ENCODE data around the gene SELENOO.

DNA sequence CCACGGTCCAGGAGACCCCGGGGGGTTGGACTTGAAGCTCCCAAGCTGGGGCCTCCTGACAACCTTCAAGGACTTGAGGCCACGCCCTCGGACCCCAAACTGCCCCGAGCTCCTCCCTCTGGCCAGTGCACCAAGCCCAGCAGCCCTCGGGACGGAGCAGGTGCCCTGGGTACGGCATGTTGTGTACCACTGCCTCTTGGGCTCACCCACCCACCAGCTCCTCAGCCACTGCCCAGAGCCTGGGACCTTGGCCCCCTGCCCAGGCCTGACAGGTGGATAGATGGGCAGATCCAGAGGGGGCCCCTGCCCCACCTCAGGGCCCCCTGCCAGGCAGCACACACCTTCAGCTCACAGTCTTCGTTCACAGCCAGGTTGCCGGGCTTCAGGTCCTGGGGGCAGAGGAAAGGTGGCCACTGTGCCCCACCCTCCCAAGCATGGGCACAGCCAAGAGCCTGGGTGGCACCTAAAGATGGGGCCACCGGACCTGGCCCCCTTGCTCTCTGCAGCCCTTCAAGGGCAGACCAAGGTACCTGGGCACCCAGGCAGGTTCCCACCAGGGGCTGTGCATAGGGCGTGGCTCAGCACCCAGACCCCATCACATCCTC lies 55.5 kb downstream of the SELENOO start:
- TF ChIP-seq, protein P1, sequence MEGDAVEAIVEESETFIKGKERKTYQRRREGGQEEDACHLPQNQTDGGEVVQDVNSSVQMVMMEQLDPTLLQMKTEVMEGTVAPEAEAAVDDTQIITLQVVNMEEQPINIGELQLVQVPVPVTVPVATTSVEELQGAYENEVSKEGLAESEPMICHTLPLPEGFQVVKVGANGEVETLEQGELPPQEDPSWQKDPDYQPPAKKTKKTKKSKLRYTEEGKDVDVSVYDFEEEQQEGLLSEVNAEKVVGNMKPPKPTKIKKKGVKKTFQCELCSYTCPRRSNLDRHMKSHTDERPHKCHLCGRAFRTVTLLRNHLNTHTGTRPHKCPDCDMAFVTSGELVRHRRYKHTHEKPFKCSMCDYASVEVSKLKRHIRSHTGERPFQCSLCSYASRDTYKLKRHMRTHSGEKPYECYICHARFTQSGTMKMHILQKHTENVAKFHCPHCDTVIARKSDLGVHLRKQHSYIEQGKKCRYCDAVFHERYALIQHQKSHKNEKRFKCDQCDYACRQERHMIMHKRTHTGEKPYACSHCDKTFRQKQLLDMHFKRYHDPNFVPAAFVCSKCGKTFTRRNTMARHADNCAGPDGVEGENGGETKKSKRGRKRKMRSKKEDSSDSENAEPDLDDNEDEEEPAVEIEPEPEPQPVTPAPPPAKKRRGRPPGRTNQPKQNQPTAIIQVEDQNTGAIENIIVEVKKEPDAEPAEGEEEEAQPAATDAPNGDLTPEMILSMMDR (IDR thresholded peaks at IDR 0.05; ENCODE audit: poor library complexity) = no peak
- TF ChIP-seq EZH2 (IDR thresholded peaks at IDR 0.05; ENCODE audit: borderline replicate concordance) (no peak), EZH2phosphoT487 (IDR thresholded peaks at IDR 0.05; ENCODE audit: low read depth, severe bottlenecking, unreplicated experiment) (no peak)

Measured in hepatocyte (in vitro differentiated cells).